ENCODE data around the gene FAM120B.

FAM120B gene

DNA sequence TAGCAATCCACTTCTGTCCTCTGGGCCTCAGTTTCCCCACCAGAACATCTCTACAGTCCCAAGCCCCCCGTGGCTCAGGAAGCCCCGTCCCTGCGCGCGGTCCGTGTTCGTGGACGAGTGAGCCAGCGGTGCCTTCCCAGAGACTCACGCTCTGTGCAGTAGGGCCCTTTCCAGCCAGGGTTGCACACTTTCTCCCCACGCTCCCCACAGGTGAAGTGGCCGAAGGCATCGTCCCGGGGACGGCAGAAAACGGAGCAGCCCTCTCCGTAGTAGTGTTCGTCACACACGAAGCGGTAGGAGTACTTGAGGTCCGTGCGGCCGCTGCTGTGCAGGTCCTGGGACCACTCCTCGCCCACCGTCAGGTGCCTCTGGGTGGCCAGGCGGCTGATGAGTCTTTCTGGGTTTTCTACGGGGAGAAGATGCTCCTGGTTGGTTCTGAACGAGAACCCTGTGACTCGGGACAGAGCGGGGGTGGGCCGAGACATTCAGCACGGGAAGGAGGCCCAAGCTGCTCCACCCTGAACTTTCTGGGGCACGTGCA is 18.4 kb upstream of the FAM120B start:
- DNase-seq, result no peak

GRCh38 chr6:170288852-170289179 is 17.7 kb upstream of the FAM120B start:
- DNase-seq, result no peak

DNA sequence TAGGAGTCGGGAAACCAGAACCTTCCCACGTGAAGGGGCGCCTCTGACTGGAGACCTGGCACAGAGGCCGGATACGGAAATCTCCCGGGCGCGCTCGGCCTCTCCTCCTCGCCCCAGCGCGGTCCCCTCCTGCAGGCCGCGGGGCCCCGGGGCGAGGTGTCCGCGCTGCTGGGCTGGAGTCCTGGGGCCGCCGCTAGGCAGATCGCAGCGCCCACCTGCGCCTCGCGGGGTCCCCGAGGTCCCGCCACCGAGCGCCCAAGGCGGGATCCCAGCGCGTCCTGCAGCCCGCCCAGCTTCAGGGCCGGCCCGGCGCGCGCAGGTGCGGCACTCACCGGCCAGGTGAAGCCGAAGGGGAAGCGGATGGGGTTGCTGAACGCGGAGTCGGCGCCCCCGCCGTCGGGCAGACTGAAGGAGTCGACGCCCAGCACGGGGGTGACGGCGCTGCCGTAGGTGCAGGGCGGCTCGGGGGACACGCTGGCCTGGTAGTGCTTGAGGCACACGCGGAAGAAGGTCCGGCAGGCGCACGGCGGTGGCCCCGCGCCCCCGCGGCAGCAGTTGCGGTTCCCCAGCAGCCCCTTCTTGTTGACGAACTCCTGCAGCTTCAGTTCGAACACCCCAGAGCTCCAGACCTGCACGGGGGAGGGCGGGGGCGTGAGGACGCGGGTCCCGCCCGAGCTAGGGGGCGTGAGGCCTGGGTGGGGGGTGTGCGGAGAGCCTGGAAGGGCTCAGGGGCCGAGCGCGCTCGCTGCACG is 17.2 kb upstream of the FAM120B start:
- no peak for DNase-seq

DNA sequence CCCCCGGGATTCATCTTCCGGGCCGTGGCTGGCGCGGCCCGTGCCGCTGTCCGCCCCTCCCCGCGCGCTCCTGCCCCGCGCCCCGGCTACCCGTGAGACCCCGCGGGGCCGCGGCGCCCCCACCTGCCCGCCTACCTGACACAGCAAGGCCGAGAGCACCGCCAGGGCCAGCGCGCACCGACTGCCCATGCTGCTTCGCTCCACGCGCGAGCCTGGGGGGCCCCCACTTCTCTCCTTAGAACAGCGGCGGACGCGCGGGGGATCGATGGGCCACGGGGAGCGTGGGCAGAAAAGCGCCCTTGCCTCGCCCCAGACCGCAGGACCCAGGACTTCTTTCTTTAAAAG is 16.6 kb upstream of the FAM120B start:
- DNase-seq, result no peak

DNA sequence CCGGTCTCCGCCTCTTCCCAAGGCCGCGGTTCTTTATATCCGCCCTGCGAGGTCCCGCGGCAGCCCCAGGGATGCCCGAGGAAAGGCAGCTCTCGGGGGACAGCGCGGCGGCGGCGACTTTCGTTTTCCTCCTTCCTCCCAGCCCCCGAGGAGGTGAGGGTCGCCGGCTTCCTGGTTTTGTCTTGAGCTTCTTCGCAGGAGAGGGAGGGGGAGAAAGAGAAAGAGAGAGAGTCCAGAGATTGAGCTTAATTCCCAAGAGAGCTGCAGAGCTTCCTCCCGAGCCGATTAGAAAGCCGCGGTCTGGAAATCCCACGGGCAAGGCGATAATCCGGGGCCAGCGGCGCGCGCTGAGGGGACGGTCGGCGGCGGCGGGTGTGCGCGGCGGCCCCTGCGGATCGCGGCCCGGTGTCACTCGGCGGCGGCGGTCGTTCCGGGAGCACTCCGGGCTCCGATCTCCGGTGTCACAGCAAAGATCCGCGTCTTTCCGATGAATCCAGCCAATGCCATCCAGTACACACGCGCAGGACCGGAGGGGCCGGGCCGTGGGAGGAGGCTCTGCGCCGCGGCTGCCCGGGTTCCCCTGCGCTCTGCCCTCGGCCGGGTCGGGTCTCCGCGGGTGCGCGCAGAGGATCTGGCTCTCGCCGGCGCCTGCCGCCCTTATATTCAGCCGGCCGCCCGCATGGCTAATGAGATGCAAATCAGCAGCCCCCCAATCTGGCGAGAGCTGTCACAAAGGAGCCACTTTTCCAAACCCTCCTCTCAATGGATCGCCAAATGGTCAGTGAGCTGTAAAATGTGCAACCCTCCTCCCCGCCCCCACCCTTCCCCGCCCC is 16.0 kb upstream of the FAM120B start, which contains the start of gene DLL1:
TSS of gene DLL1 (minus strand) at position 783 of the 833 bp plus-strand sequence. CDS start 939 bp downstream, outside the sequence.
- peak; percentile 96 for DNase-seq

DNA sequence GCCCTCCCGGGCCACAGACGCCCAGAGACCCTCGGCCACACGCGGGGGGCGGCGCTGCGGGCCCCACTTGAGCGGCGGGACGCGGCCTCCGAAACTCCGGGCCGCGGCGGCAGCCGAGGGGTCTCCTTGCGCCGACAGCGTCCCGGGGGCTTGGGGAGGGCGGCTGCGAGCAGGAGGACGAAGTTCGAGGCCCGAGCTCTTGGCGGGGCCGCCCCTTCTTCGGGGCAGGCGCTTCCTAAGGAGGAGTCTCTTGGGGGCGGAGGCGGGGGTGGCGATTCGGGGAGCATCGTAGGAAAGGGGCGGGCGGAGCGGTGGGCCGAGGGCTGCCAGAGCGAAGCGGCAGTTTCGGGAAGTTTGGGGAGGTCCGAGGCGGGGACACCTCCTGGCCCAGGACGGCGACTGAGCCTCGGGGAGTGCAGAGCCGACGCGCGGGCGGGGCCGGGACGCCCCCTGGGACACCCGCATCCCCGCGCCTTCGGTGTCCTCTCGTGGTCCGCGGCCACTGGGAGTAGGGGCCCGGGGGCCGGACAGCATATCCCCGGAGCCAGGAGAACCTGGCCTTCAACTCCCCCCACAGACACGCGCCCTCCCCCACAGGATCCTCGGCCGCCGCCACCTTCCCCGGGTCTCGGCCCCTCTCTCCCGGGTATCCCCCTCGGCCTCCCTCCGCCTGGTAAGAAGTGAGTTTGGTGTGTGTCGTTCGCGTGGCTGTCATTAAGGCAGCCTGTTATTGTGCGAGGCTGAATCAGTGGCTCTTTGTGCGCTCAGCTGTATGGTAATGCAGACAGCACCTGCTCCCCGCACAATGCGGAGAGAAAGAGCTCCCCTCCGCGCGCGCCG is 15.1 kb upstream of the FAM120B start:
- DNase-seq, result peak; percentile 77

DNA sequence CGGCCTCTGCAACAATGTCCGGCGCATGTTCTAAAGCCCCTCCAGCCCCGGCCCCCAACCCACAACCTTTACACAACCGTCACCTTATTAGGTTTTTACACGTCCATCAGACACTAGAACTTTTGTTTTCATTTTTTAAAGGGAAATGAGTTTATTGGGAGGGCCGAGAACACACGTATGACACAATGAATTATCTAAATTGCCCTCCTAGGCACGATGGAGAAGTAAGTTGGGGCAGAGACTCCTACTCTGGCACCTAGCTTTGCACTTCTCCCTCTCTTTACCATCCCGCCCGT is 14.5 kb upstream of the FAM120B start:
- DNase-seq, result no peak

- peak; percentile 54 for DNase-seq
These were observed 14.0 kb upstream of the FAM120B start for GRCh38 chr6:170292407-170293158.

GRCh38 chr6:170293341-170294231 is 13.0 kb upstream of the FAM120B start:
- DNase-seq, result peak; percentile 35

- no peak for DNase-seq
These were observed 12.2 kb upstream of the FAM120B start for GRCh38 chr6:170294298-170294730.

GRCh38 chr6:170294813-170295509 is 11.6 kb upstream of the FAM120B start:
- no peak for DNase-seq

GRCh38 chr6:170295510-170296422 is 10.8 kb upstream of the FAM120B start:
- DNase-seq, result peak; percentile 57

DNA sequence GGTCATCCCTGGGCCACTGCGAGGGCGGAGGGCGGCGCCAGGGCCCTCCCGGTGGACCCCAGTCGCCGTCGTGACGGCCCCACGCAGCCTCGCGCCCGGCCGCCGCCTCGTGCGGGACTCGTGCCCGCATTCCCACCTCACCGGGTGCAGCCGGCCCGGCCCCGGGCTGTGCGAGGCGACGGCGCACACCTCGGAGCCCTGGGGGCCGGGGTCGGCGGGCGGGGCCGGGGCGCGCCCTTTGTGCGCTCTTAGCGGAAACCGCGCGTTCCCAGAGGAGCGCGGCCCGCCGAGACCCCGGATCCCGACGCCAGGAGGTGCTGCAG is 10.2 kb upstream of the FAM120B start:
- no peak for DNase-seq

- DNase-seq, result peak; percentile 82
These were observed 9.6 kb upstream of the FAM120B start for GRCh38 chr6:170296746-170297575.

DNA sequence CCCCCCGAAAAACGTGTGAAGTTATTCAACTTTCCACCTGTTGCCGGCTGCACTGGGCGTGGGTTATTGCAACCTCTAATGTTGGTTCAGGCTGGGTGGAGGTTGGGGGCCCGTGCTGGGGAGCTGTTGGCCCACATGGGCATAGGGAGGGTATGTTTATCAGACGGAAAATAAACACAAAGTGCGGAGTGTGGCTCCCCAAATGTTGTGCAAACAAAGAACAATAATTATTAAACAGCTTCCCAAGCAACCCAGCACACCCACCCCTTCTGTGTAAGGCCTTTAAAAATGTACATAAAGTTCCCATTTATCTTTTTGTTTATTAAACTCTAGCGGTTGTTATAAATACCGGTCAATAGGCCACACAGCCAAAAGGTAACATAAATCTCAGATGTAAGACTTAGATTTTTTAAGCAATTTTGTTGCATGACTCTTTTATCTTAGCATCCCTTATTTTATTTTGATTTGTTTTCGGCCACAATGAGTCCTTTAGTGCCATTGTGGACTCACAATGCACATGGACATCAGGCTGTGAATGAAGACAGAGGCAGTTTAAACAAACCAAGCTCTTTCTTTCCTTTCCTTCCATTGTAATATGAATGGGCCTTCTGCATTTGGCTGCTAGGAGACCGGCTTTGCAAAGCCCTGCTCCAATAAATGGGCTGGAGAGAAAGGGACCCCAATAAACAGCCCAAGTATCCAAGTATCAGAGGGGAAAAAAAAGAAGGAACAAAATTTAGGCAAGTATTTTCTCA is 8.8 kb upstream of the FAM120B start:
- no peak for DNase-seq

DNA sequence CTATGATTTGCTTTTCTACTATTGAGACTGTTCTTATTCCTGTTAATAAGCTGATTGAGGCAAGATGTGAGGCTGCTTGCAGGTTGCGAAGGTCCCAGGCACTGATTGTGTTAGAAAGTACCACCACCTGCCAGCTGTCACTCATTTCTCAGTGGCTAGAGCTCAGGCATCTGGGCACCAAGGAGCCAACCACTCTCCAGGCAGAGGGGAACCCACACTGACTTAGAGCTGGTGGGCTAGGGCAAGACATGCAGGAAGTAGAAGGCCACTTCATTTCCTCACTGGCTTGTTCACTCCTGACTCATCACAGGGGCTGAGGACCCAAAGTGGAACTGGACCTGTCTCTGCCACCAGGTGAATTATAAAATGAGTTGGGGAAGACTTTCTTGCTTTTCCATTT is 7.9 kb upstream of the FAM120B start:
- no peak for DNase-seq

GRCh38 chr6:170301184-170301583 is 5.4 kb upstream of the FAM120B start:
- DNase-seq, result no peak

- no peak for DNase-seq
These were observed 694 bp upstream of the FAM120B start for GRCh38 chr6:170305805-170306323.

Measured in NCI-H82 (cell line).